ENCODE data around the gene BUD31.

- TF ChIP-seq FOXA1 (IDR thresholded peaks at IDR 0.05): no peak
- no peak for TF ChIP-seq PKNOX1 (IDR thresholded peaks at IDR 0.05)
- TF ChIP-seq FOXK2 (IDR thresholded peaks at IDR 0.05): no peak
Measured at GRCh38 chr7:99404977-99405320, 3.8 kb upstream of the BUD31 start.
